ENCODE data around the gene SMPD3. TPM values are rescaled to one million over a fixed set of nuclear protein-coding genes. Genes with fewer than 3 reads are reported as not detected.
A peak's percentile ranks its signal among the peaks of the same experiment; 100 is the strongest.

Gene SMPD3
- total and polyA plus RNA-seq, 9 donors, result 0.40 to 31.4 (median 2.2) TPM

- Histone ChIP-seq H3K4me3 (no peak overlapping the region), H3K9me3 (no peaks in the 10 kb centered on the region), H3K4me1 (ENCODE audit: insufficient read depth) (no peaks in the 10 kb centered on the region), H3K27me3 (no peaks in the 10 kb centered on the region), H3K27ac (no peak overlapping the region), H3K36me3 (peaks cover 5% of the 10 kb centered on the region)
- DNase-seq, result no peak
- intact Hi-C loops (cut with DNase I), result no loop called here
- TF ChIP-seq CTCF (IDR thresholded peaks at IDR 0.05) (no peak), POLR2A (IDR thresholded peaks at IDR 0.05) (no peak), EP300 (IDR thresholded peaks at IDR 0.05) (no peak)
- 89 to 91% (median 90%) methylated on average over 9 of the region's 9 CpGs for WGBS, 3 donors
Observed at GRCh38 chr16:68354816-68355215, 93.5 kb downstream of the SMPD3 start.

GRCh38 chr16:68353366-68353765 is 94.9 kb downstream of the SMPD3 start:
- intact Hi-C loops (cut with DNase I), result no loop called here
- H3K4me3 ChIP-seq, result no peak overlapping the region
- H3K36me3 ChIP-seq, result peaks cover 5% of the 10 kb centered on the region
- 84 to 95% (median 85%) methylated on average over 13 of the region's 13 CpGs for whole genome bisulfite sequencing, 3 donors
- no peaks in the 10 kb centered on the region for H3K27me3 ChIP-seq
- no peak for TF ChIP-seq EP300 (IDR thresholded peaks at IDR 0.05)
- no peak for TF ChIP-seq POLR2A (IDR thresholded peaks at IDR 0.05)
- TF ChIP-seq CTCF (IDR thresholded peaks at IDR 0.05), result no peak
- H3K4me1 ChIP-seq (ENCODE audit: insufficient read depth), result no peaks in the 10 kb centered on the region
- peak in 1 of 5 donors; percentile 11 for DNase-seq
- no peak overlapping the region for H3K27ac ChIP-seq
- H3K9me3 ChIP-seq, result no peaks in the 10 kb centered on the region

GRCh38 chr16:68351991-68352431 is 96.3 kb downstream of the SMPD3 start:
- DNase-seq, result peak in 1 of 5 donors; percentile 13
- intact Hi-C loops (cut with DNase I), result no loop called here
- H3K36me3 ChIP-seq, result peaks cover 5% of the 10 kb centered on the region
- no peak overlapping the region for H3K4me3 ChIP-seq
- no peaks in the 10 kb centered on the region for H3K27me3 ChIP-seq
- no peak for TF ChIP-seq POLR2A (IDR thresholded peaks at IDR 0.05)
- TF ChIP-seq EP300 (IDR thresholded peaks at IDR 0.05), result no peak
- TF ChIP-seq CTCF (IDR thresholded peaks at IDR 0.05), result no peak
- no peaks in the 10 kb centered on the region for H3K4me1 ChIP-seq (ENCODE audit: insufficient read depth)
- H3K9me3 ChIP-seq, result no peaks in the 10 kb centered on the region
- 85 to 92% (median 89%) methylated on average over 11 of the region's 11 CpGs for WGBS, 3 donors
- H3K27ac ChIP-seq, result no peak overlapping the region

GRCh38 chr16:68351463-68351862 is 96.8 kb downstream of the SMPD3 start:
- H3K27ac ChIP-seq, result no peak overlapping the region
- intact Hi-C loops (cut with DNase I), result no loop called here
- H3K27me3 ChIP-seq, result no peaks in the 10 kb centered on the region
- H3K9me3 ChIP-seq, result no peaks in the 10 kb centered on the region
- H3K4me3 ChIP-seq, result no peak overlapping the region
- no peaks in the 10 kb centered on the region for H3K4me1 ChIP-seq (ENCODE audit: insufficient read depth)
- peaks cover 5% of the 10 kb centered on the region for H3K36me3 ChIP-seq
- 76 to 84% (median 81%) methylated on average over 11 of the region's 11 CpGs for WGBS, 3 donors
- TF ChIP-seq CTCF (IDR thresholded peaks at IDR 0.05), result no peak
- no peak for TF ChIP-seq POLR2A (IDR thresholded peaks at IDR 0.05)
- TF ChIP-seq EP300 (IDR thresholded peaks at IDR 0.05), result no peak
- DNase-seq, result peak in 1 of 5 donors; percentile 18
